ENCODE measurements around the gene ELAVL4. TPM values are rescaled to one million over a fixed set of nuclear protein-coding genes. Genes with fewer than 3 reads are reported as not detected.
"Not testable (repeated sequence)": the region's sequence is repeated elsewhere in the genome, so short reads cannot be mapped to it uniquely, and the experiment has no call there.

ELAVL4 gene
- total and polyA plus RNA-seq, 7 donors: 0.03 TPM; not detected in 6

GRCh38 chr1:50158421-50158820 is 49.7 kb downstream of the ELAVL4 start:
- intact Hi-C loops (cut with DNase I): no loop called here
- H3K27ac ChIP-seq: no peak overlapping the region
- H3K9me3 ChIP-seq: no peaks in the 10 kb centered on the region
- no peaks in the 10 kb centered on the region for H3K4me1 ChIP-seq
- no peaks in the 10 kb centered on the region for H3K27me3 ChIP-seq (ENCODE audit: insufficient read depth in 3 of 3, low read length in 2 of 3)
- H3K4me3 ChIP-seq: no peak overlapping the region
- DNase-seq (no peak), ATAC-seq (no peak)
- no peak for TF ChIP-seq CTCF (IDR thresholded peaks at IDR 0.05)
- no peaks in the 10 kb centered on the region for H3K36me3 ChIP-seq (ENCODE audit: insufficient read depth in 1 of 2, low read depth in 1 of 2)
- WGBS, 3 donors: 73 to 93% (median 93%) methylated on average over 1 of the region's 1 CpG

GRCh38 chr1:50163680-50164079 is 55.0 kb downstream of the ELAVL4 start:
- 79 to 85% (median 83%) methylated on average over 4 of the region's 4 CpGs for WGBS, 3 donors
- ATAC-seq (no peak), DNase-seq (no peak)
- TF ChIP-seq CTCF (IDR thresholded peaks at IDR 0.05): no peak
- Histone ChIP-seq H3K36me3 (ENCODE audit: insufficient read depth in 1 of 2, low read depth in 1 of 2) (no peaks in the 10 kb centered on the region), H3K27me3 (ENCODE audit: insufficient read depth in 3 of 3, low read length in 2 of 3) (no peaks in the 10 kb centered on the region), H3K27ac (no peak overlapping the region), H3K4me1 (no peaks in the 10 kb centered on the region), H3K4me3 (no peak overlapping the region), H3K9me3 (no peaks in the 10 kb centered on the region)
- intact Hi-C loops (cut with DNase I): no loop called here

DNA sequence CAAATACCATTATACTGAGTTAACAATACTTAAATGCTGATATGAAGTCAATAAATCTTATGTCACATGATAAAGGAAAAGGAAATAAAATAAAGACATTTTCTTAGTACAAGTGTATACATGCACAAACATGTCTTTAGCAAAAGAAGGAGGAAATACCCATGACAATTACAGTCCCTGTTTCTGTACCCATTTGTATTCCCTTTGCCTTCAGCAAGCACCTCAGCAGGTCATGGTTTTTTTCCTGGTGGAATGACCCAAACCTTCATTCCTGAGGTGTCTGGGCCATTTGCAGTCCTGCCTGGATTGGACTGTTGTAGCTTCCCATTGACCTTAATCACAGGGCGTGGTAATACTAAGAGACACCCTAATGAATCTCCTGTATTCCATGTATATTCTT is 57.6 kb downstream of the ELAVL4 start:
- H3K4me3 ChIP-seq; H3K36me3 ChIP-seq (ENCODE audit: insufficient read depth in 1 of 2, low read depth in 1 of 2); H3K27me3 ChIP-seq (ENCODE audit: insufficient read depth in 3 of 3, low read length in 2 of 3); DNase-seq; H3K4me1 ChIP-seq; ATAC-seq; H3K27ac ChIP-seq; H3K9me3 ChIP-seq; intact Hi-C loops (cut with DNase I): not testable (repeated sequence)
- 91 to 95% (median 93%) methylated on average over 1 of the region's 1 CpG for WGBS, 3 donors

GRCh38 chr1:50172299-50172698 is 63.6 kb downstream of the ELAVL4 start:
- TF ChIP-seq CTCF (IDR thresholded peaks at IDR 0.05): no peak
- DNase-seq: no peak
- ATAC-seq: no peak
- no peaks in the 10 kb centered on the region for H3K27me3 ChIP-seq (ENCODE audit: insufficient read depth in 3 of 3, low read length in 2 of 3)
- no peak overlapping the region for H3K27ac ChIP-seq
- no peaks in the 10 kb centered on the region for H3K4me1 ChIP-seq
- no peaks in the 10 kb centered on the region for H3K9me3 ChIP-seq
- intact Hi-C loops (cut with DNase I): no loop called here
- WGBS, 3 donors: 78 to 82% (median 81%) methylated on average over 1 of the region's 1 CpG
- H3K36me3 ChIP-seq (ENCODE audit: insufficient read depth in 1 of 2, low read depth in 1 of 2): no peaks in the 10 kb centered on the region
- no peak overlapping the region for H3K4me3 ChIP-seq

- no peak for ATAC-seq
- no peaks in the 10 kb centered on the region for H3K9me3 ChIP-seq
- TF ChIP-seq CTCF (IDR thresholded peaks at IDR 0.05): no peak
These were observed 65.4 kb downstream of the ELAVL4 start for GRCh38 chr1:50174101-50174500.

More at GRCh38 chr1:50174101-50174500, 65.4 kb downstream of the ELAVL4 start:
- H3K4me1 ChIP-seq: no peaks in the 10 kb centered on the region
- H3K4me3 ChIP-seq: no peak overlapping the region
- intact Hi-C loops (cut with DNase I): no loop called here
- no peak overlapping the region for H3K27ac ChIP-seq
- no peaks in the 10 kb centered on the region for H3K27me3 ChIP-seq (ENCODE audit: insufficient read depth in 3 of 3, low read length in 2 of 3)
- no peak for DNase-seq
- no peaks in the 10 kb centered on the region for H3K36me3 ChIP-seq (ENCODE audit: insufficient read depth in 1 of 2, low read depth in 1 of 2)
